Mesendoderm (in vitro differentiated cells): Measurements from ENCODE around the gene ELP5.

Experiments used
- DNase-seq: peaks from one replicate; pipeline ENCODE4 v3.0.0; 2013
- H2AK5ac ChIP-seq: 2 replicates; pipeline ENCODE4 v1.6.1; 2013; ENCODE audit warnings: low read length, inconsistent platforms
- H2BK120ac ChIP-seq: 2 replicates; pipeline ENCODE4 v1.6.1; 2013; ENCODE audit warnings: low read depth, mild to moderate bottlenecking, low read length, moderate library complexity, mixed read lengths
- H2BK15ac ChIP-seq: replicated peaks from 2 replicates; pipeline ENCODE4 v1.6.1; 2013; ENCODE audit warnings: low read depth, mild to moderate bottlenecking, moderate library complexity
- H2BK5ac ChIP-seq: 2 replicates; pipeline ENCODE4 v1.6.1; 2013; ENCODE audit warnings: low read length, inconsistent platforms
- H3K18ac ChIP-seq: 2 replicates; pipeline ENCODE4 v1.6.1; 2013; ENCODE audit warnings: mild to moderate bottlenecking, low read length, mixed read lengths
- H3K23ac ChIP-seq: one replicate; pipeline ENCODE4 v1.6.1; 2013; ENCODE audit warnings: low read length
- H3K27ac ChIP-seq: 2 replicates; pipeline ENCODE4 v1.5.1; 2013; ENCODE audit warnings: low read depth, mild to moderate bottlenecking, inconsistent platforms, low read length, moderate library complexity
- H3K27me3 ChIP-seq: 2 replicates; pipeline ENCODE4 v1.6.1; 2013; ENCODE audit warnings: low read length, control low read depth, mild to moderate bottlenecking, inconsistent platforms; ENCODE audit not compliant: insufficient read depth, poor library complexity
- H3K36me3 ChIP-seq: 2 replicates; pipeline ENCODE4 v1.6.1; 2013; ENCODE audit warnings: low read length, inconsistent platforms; ENCODE audit not compliant: control insufficient read depth, insufficient read depth
- H3K4ac ChIP-seq: one replicate; pipeline ENCODE4 v1.6.1; 2013; ENCODE audit warnings: low read depth, mild to moderate bottlenecking, low read length, moderate library complexity
- H3K4me1 ChIP-seq: 2 replicates; pipeline ENCODE4 v1.6.1; 2013; ENCODE audit warnings: low read depth, low read length, inconsistent platforms; ENCODE audit not compliant: control insufficient read depth
- H3K4me2 ChIP-seq: 2 replicates; pipeline ENCODE4 v1.6.1; 2013; ENCODE audit warnings: low read length
- H3K4me3 ChIP-seq: 2 replicates; pipeline ENCODE4 v1.5.1; 2013; ENCODE audit warnings: mild to moderate bottlenecking, low read length
- H3K56ac ChIP-seq: one replicate; pipeline ENCODE4 v1.6.1; 2013; ENCODE audit warnings: low read length
- H3K79me1 ChIP-seq: 2 replicates; pipeline ENCODE4 v1.6.1; 2013; ENCODE audit warnings: low read length, inconsistent platforms
- H3K79me2 ChIP-seq: 2 replicates; pipeline ENCODE4 v1.6.1; 2013; ENCODE audit warnings: mild to moderate bottlenecking, low read length; ENCODE audit not compliant: control insufficient read depth, insufficient read depth
- H3K9ac ChIP-seq: 2 replicates; pipeline ENCODE4 v1.6.1; 2013; ENCODE audit warnings: low read length, inconsistent platforms
- H4K5ac ChIP-seq: one replicate; pipeline ENCODE4 v1.6.1; 2013; ENCODE audit warnings: low read length
- H4K8ac ChIP-seq: one replicate; pipeline ENCODE4 v1.6.1; 2013; ENCODE audit warnings: low read depth, mild to moderate bottlenecking, control low read depth, low read length, moderate library complexity
- WGBS: extraction: QIAGEN DNeasy Blood & Tissue Kit; methylation state at CpG from one replicate; pipeline ENCODE4 v1.1.7; 2013; ENCODE audit warnings: low lambda C conversion rate, missing lambda C conversion rate; ENCODE audit not compliant: insufficient coverage; ENCODE audit errors: extremely low coverage; 5-methylcytosine and 5-hydroxymethylcytosine counted together

Gene ELP5

GRCh38 chr17:7214300-7215135, 37.5 kb upstream of the ELP5 start:
- Histone ChIP-seq H3K36me3 (no peaks in the 10 kb centered on the region), H2AK5ac (no peak overlapping the region), H3K56ac (no peak overlapping the region), H2BK120ac (no peak overlapping the region), H3K27ac (no peak overlapping the region), H3K79me1 (peaks cover 4% of the 10 kb centered on the region), H3K79me2 (peaks cover 18% of the 10 kb centered on the region), H3K18ac (no peak overlapping the region), H3K4ac (no peak overlapping the region), H3K9ac (peak overlapping the region; percentile 16), H2BK15ac (no peak overlapping the region), H4K5ac (no peak overlapping the region), H3K23ac (no peak overlapping the region), H3K4me3 (peak overlapping the region; percentile 5), H3K27me3 (no peaks in the 10 kb centered on the region), H3K4me2 (peak overlapping the region; percentile 61), H4K8ac (no peak overlapping the region), H3K4me1 (peaks cover 20% of the 10 kb centered on the region), H2BK5ac (no peak overlapping the region)
- no CpG with 5 or more reads among the region's 45 CpGs for WGBS
- peak; percentile 99 for DNase-seq

GRCh38 chr17:7215136-7215638, 36.8 kb upstream of the ELP5 start:
- Histone ChIP-seq H3K79me2 (peaks cover 18% of the 10 kb centered on the region), H3K27me3 (no peaks in the 10 kb centered on the region), H2BK5ac (peak overlapping the region; percentile 25), H4K5ac (no peak overlapping the region), H3K9ac (peak overlapping the region; percentile 52), H3K4me1 (peaks cover 20% of the 10 kb centered on the region), H3K56ac (peak overlapping the region; percentile 69), H2BK120ac (no peak overlapping the region), H4K8ac (no peak overlapping the region), H2BK15ac (no peak overlapping the region), H3K27ac (peak overlapping the region; percentile 69), H2AK5ac (no peak overlapping the region), H3K23ac (no peak overlapping the region), H3K4me3 (no peak overlapping the region), H3K36me3 (no peaks in the 10 kb centered on the region), H3K4me2 (peak overlapping the region; percentile 55), H3K79me1 (peaks cover 4% of the 10 kb centered on the region), H3K18ac (peak overlapping the region; percentile 32), H3K4ac (no peak overlapping the region)
- no peak for DNase-seq
- no CpG with 5 or more reads among the region's 9 CpGs for WGBS

- Histone ChIP-seq H2BK120ac (no peak overlapping the region), H3K9ac (peak overlapping the region; percentile 73), H3K4me1 (peaks cover 20% of the 10 kb centered on the region), H3K23ac (no peak overlapping the region), H4K5ac (no peak overlapping the region), H3K4me2 (peak overlapping the region; percentile 87), H3K79me1 (peaks cover 4% of the 10 kb centered on the region), H4K8ac (no peak overlapping the region), H3K79me2 (peaks cover 17% of the 10 kb centered on the region), H2BK15ac (no peak overlapping the region), H3K27ac (peak overlapping the region; percentile 69), H3K36me3 (no peaks in the 10 kb centered on the region), H3K4ac (no peak overlapping the region), H2BK5ac (peak overlapping the region; percentile 25), H3K18ac (peak overlapping the region; percentile 32), H3K4me3 (no peak overlapping the region), H3K27me3 (no peaks in the 10 kb centered on the region), H3K56ac (peak overlapping the region; percentile 83), H2AK5ac (no peak overlapping the region)
- peak; percentile 82 for DNase-seq
- WGBS: no CpG with 5 or more reads among the region's 10 CpGs
Measured at GRCh38 chr17:7215652-7216180, 36.3 kb upstream of the ELP5 start.

GRCh38 chr17:7216242-7217112, 35.5 kb upstream of the ELP5 start:
- Histone ChIP-seq H2BK5ac (no peak overlapping the region), H3K4me3 (peak overlapping the region; percentile 16), H4K8ac (no peak overlapping the region), H3K27me3 (no peaks in the 10 kb centered on the region), H3K36me3 (no peaks in the 10 kb centered on the region), H3K9ac (peak overlapping the region; percentile 73), H2BK120ac (peak overlapping the region; percentile 55), H3K27ac (peak overlapping the region; percentile 66), H3K23ac (no peak overlapping the region), H3K4me2 (peak overlapping the region; percentile 87), H3K18ac (peak overlapping the region; percentile 92), H2AK5ac (no peak overlapping the region), H3K4ac (peak overlapping the region; percentile 78), H4K5ac (no peak overlapping the region), H3K79me1 (peaks cover 7% of the 10 kb centered on the region), H3K4me1 (peaks cover 17% of the 10 kb centered on the region), H3K79me2 (peaks cover 13% of the 10 kb centered on the region), H3K56ac (peak overlapping the region; percentile 83), H2BK15ac (no peak overlapping the region)
- WGBS: no CpG with 5 or more reads among the region's 7 CpGs
- DNase-seq: no peak

GRCh38 chr17:7217113-7217987, 34.7 kb upstream of the ELP5 start:
- H3K56ac ChIP-seq: peak overlapping the region; percentile 83
- no peaks in the 10 kb centered on the region for H3K36me3 ChIP-seq
- H4K5ac ChIP-seq: no peak overlapping the region
- H2BK120ac ChIP-seq: peak overlapping the region; percentile 55
- H3K23ac ChIP-seq: no peak overlapping the region
- H3K27me3 ChIP-seq: no peaks in the 10 kb centered on the region
- no peak overlapping the region for H2AK5ac ChIP-seq
- H3K79me2 ChIP-seq: peaks cover 9% of the 10 kb centered on the region
- no peak overlapping the region for H2BK5ac ChIP-seq
- peak overlapping the region; percentile 16 for H3K4me3 ChIP-seq
- peak overlapping the region; percentile 92 for H3K18ac ChIP-seq
- DNase-seq: peak; percentile 88
- peaks cover 14% of the 10 kb centered on the region for H3K4me1 ChIP-seq
- no peak overlapping the region for H4K8ac ChIP-seq
- peak overlapping the region; percentile 78 for H3K4ac ChIP-seq
- peak overlapping the region; percentile 57 for H2BK15ac ChIP-seq
- H3K27ac ChIP-seq: peak overlapping the region; percentile 34
- no CpG with 5 or more reads among the region's 32 CpGs for WGBS
- peaks cover 5% of the 10 kb centered on the region for H3K79me1 ChIP-seq
- peak overlapping the region; percentile 73 for H3K9ac ChIP-seq
- peak overlapping the region; percentile 87 for H3K4me2 ChIP-seq
